ENCODE data around the gene BBS1. TPM values are rescaled to one million over a fixed set of nuclear protein-coding genes. Genes with fewer than 3 reads are reported as not detected.
A peak's percentile ranks its signal among the peaks of the same experiment; 100 is the strongest.

BBS1 gene
- total RNA-seq, 1 donor from 2014 or later: 39.6 TPM

DNA sequence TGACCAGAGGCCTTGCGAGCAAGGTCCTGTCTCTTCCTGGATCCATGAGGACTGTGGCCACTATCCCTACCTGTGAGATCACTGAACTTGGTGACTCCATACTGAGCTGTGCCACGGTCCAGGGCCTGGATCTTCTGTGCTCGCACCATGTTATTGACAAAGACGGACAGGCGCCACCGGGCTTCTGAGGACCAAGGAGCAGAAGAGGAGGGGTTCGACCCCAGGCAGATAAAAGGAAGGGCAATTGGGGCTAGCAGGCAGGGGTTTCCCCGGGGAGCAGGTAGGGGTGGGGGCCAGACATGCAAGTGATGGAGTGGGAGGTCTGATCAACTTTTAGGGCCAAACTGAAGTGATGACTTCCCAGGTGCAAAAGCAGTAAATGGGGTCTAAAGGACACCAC, 55.8 kb downstream of the BBS1 start:
- TF ChIP-seq, protein P1, sequence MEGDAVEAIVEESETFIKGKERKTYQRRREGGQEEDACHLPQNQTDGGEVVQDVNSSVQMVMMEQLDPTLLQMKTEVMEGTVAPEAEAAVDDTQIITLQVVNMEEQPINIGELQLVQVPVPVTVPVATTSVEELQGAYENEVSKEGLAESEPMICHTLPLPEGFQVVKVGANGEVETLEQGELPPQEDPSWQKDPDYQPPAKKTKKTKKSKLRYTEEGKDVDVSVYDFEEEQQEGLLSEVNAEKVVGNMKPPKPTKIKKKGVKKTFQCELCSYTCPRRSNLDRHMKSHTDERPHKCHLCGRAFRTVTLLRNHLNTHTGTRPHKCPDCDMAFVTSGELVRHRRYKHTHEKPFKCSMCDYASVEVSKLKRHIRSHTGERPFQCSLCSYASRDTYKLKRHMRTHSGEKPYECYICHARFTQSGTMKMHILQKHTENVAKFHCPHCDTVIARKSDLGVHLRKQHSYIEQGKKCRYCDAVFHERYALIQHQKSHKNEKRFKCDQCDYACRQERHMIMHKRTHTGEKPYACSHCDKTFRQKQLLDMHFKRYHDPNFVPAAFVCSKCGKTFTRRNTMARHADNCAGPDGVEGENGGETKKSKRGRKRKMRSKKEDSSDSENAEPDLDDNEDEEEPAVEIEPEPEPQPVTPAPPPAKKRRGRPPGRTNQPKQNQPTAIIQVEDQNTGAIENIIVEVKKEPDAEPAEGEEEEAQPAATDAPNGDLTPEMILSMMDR (IDR thresholded peaks at IDR 0.05): no peak
- DNase-seq (ENCODE audit: low spot score in 2 of 2): no peak
- Histone ChIP-seq H3K9me3 (no peaks in the 10 kb centered on the region), H3K27me3 (no peaks in the 10 kb centered on the region), H3K27ac (no peak overlapping the region), H3K4me3 (no peak overlapping the region), H3K36me3 (peaks cover 0 to 5% of the 10 kb centered on the region in 2 donors), H3K4me1 (peaks cover 3 to 5% of the 10 kb centered on the region in 2 donors)
- intact Hi-C loops (cut with DNase I): no loop called here

DNA sequence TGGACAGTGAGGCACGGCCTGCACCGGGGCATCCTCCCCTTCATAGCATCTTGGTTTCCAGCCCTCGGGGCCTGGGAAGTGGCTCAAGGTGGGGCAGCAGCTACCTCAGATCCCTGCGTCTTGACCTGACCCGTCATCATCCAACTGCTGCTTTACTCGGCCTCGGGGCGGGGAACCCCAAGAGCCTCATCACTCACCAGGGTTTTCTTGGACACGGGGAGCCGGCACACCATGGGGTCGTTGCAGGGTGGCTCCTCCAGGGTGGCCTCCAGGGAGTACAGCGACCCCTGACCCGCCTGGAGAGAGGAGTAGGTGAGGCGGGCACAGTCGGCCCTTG, 57.3 kb downstream of the BBS1 start:
- TF ChIP-seq, protein P1 (IDR thresholded peaks at IDR 0.05): no peak
- Histone ChIP-seq H3K9me3 (no peaks in the 10 kb centered on the region), H3K4me3 (peak overlapping the region; percentile 63 to 70), H3K4me1 (peaks cover 3 to 5% of the 10 kb centered on the region in 2 donors), H3K27ac (peak overlapping the region in 1 of 2 donors; percentile 46), H3K36me3 (peaks cover 0 to 5% of the 10 kb centered on the region in 2 donors), H3K27me3 (no peaks in the 10 kb centered on the region)
- intact Hi-C loops (cut with DNase I): loop anchor here (1.0 kb wide), 1 partner anchor 21 kb away; the partner anchor contains the start of genes ACTN3 and ZDHHC24
- no peak for DNase-seq (ENCODE audit: low spot score in 2 of 2)

DNA sequence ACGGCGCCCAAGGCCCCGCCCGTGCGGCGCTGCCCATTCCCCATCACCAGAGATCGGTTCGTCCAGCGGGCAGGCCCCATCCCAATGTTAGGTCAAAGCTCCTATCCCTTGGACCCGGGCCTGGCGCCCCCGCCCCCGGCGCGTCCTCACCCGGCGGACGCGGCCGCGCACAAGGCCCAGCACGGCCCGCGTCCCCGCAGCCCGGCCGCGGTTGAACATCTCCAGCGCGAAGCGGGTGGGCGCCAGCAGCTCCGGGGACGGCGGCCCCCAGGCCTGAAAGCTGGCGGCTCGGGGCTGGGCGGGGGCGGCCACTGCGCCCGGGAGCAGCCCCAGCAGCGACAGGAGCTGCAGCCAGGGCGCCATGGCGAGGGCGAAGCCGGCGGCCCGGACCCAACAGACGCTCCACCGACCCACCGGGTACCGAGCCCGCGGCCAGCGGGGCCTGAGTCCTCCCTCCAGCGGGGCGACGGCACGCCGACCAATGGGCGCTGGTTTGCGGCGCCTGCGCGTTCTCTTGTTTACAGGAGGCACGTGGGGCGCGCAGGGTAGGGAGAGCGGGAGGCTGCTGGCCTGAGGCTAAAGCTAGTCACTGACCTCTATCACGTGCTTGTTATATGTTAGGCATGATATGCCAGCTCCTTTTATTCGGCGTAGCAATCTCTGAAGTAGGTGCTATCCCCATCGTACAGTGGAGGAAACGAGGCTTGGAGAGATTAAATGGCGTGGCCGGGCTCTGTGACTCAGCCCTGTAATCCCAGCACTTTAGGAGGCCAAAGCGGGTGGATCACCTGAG, 57.9 kb downstream of the BBS1 start, which contains the start of gene CTSF:
Gene CTSF, minus strand, starts transcription at position 483 of the 793 bp plus-strand sequence. Its CDS starts 120 bp downstream, at position 363.
- peaks cover 0 to 5% of the 10 kb centered on the region in 2 donors for H3K36me3 ChIP-seq
- peak; percentile 40 to 89 for DNase-seq (ENCODE audit: low spot score in 2 of 2)
- intact Hi-C loops (cut with DNase I): loop anchor here (1.0 kb wide), 1 partner anchor 22 kb away; the partner anchor contains the start of genes ACTN3 and ZDHHC24
- H3K27ac ChIP-seq: peak within 1 kb of the TSS in 1 of 2 donors; percentile 46
- peak within 1 kb of the TSS; percentile 63 to 70 for H3K4me3 ChIP-seq
- no peaks in the 10 kb centered on the region for H3K27me3 ChIP-seq
- peaks cover 3 to 5% of the 10 kb centered on the region in 2 donors for H3K4me1 ChIP-seq
- no peaks in the 10 kb centered on the region for H3K9me3 ChIP-seq
- TF ChIP-seq, protein P1 (IDR thresholded peaks at IDR 0.05): no peak

DNA sequence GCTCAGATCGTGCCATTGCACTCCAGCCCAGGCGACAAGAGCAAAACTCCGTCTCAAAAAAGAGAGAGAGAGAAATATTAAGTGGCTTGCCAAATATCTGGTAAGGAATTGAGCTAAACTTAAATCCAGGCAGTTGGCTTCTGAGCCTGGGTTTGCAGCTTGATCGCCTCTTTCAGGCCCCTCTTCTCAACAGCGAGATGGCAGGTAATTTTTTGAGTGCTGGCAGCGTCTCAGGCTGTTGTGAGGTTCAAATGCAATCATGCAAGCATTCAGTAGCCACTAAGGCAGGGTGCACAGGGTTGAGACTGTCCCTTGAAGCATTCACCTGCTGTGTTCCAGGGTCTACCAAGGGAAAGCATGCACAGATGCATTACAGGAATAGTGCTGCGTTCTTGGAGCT, 58.6 kb downstream of the BBS1 start:
- intact Hi-C loops (cut with DNase I): no loop called here
- TF ChIP-seq, protein P1 (IDR thresholded peaks at IDR 0.05): no peak
- H3K9me3 ChIP-seq: no peaks in the 10 kb centered on the region
- no peak for DNase-seq (ENCODE audit: low spot score in 2 of 2)
- H3K36me3 ChIP-seq: peaks cover 0 to 5% of the 10 kb centered on the region in 2 donors
- peak overlapping the region; percentile 63 to 70 for H3K4me3 ChIP-seq
- no peaks in the 10 kb centered on the region for H3K27me3 ChIP-seq
- peaks cover 3 to 5% of the 10 kb centered on the region in 2 donors for H3K4me1 ChIP-seq
- H3K27ac ChIP-seq: no peak overlapping the region

DNA sequence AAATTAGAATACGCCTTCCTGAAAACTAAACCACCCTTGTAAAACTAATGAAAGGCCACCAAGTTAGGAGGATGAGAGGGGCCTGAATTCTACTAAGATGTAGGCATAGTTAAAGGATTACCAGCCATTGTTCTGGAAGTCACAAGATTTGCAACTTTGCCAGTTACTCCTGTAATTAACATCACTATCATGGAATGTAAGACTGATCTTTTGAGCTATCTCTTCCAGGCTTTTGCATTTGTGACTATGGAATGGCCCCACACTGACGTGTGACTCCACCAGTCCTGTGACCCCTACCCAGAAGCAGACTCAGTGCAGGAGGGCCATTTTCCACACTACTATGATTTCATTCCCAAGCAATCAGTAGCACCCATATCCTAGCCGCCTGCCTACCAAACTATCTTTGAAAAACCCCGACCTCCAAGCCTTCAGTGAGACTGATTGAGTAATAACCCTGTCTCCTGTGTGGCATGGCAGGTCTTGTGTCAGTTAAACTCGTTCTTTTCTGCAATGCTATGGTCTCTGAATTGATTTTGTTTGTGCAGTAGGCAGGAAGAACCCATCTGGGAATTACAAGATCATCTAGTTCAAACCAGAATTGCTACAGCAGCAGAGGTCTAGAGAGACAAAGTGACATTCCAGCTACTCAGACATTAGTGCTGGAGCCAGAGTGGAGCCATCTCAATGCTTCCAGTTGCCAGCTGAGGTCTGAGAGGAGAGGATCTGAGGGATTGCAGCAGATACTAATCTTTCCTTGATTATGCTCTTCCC, 59.8 kb downstream of the BBS1 start:
- intact Hi-C loops (cut with DNase I): no loop called here
- Histone ChIP-seq H3K4me3 (no peak overlapping the region), H3K9me3 (no peaks in the 10 kb centered on the region), H3K4me1 (peaks cover 3 to 5% of the 10 kb centered on the region in 2 donors), H3K27me3 (no peaks in the 10 kb centered on the region), H3K27ac (no peak overlapping the region), H3K36me3 (peaks cover 0 to 5% of the 10 kb centered on the region in 2 donors)
- DNase-seq (ENCODE audit: low spot score in 2 of 2): no peak
- TF ChIP-seq, protein P1 (IDR thresholded peaks at IDR 0.05): no peak

All from ascending aorta (tissue), 2 donors.